GM23248 (cell line): ENCODE measurements around the gene KCNA3.

Experiments
- EZH2 ChIP-seq: fragments of 200-600 bp; sonication (generic); IDR thresholded peaks from 2 replicates; pipeline ENCODE4 v1.6.1; 2018; ENCODE audit warnings: antibody characterized with exemption, mild to moderate bottlenecking; ENCODE audit not compliant: insufficient read depth, poor library complexity, severe bottlenecking
- EZH2phosphoT487 ChIP-seq: fragments of 200-600 bp; sonication (generic); IDR thresholded peaks from 2 replicates; pipeline ENCODE4 v1.6.1; 2018; ENCODE audit warnings: antibody characterized with exemption, moderate library complexity, mild to moderate bottlenecking, low read depth; ENCODE audit not compliant: insufficient read depth

DNA sequence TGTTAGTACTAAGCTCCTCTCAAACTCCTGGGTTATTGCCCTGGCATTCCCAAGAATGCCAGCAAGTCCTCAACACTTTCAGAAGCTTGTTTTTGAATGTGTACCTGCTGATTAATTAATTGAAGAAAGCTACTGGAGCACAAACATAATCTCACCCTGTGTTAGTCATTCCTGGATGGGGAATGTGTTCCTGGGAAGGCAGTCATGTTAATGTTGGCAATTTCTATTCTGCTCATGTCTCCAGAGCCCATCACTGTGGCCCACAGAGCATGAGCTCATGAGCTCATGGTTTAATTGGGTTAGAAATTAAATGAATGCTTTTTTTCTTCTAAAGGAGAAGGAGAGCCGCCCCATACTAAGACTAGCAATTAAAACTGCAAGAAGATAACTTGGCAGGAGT, 31.9 kb upstream of the KCNA3 start:
- TF ChIP-seq EZH2, result no peak
- no peak for TF ChIP-seq EZH2phosphoT487
